Neural cell (in vitro differentiated cells): ENCODE results near the gene SLC7A1.

Experiments
- CTCF ChIP-seq: fragments of 450-650 bp; IDR thresholded peaks from 2 replicates; pipeline ENCODE4 v1.5.1; 2014; ENCODE audit warnings: antibody characterized with exemption, mild to moderate bottlenecking, moderate library complexity; ENCODE audit not compliant: poor library complexity, severe bottlenecking
- EP300 ChIP-seq: fragments of 450-650 bp; conservative IDR thresholded peaks from 2 replicates; pipeline ENCODE4 v1.6.1; 2014; ENCODE audit warnings: antibody characterized with exemption, mild to moderate bottlenecking, moderate library complexity; ENCODE audit not compliant: poor library complexity, severe bottlenecking
- EZH2 ChIP-seq: fragments of 200-600, 300-800 bp; shearing (Covaris generic), sonication (generic); IDR thresholded peaks from 2 replicates; pipeline ENCODE4 v1.6.1; 2014; ENCODE audit warnings: antibody characterized with exemption, low read length, borderline replicate concordance, mild to moderate bottlenecking; ENCODE audit not compliant: insufficient read depth, poor library complexity, severe bottlenecking
- MXI1 ChIP-seq: fragments of 450-650 bp; conservative IDR thresholded peaks from 2 replicates; pipeline ENCODE4 v1.6.1; 2014; ENCODE audit warnings: antibody characterized with exemption, mild to moderate bottlenecking; ENCODE audit not compliant: poor library complexity, severe bottlenecking
- POLR2AphosphoS5 ChIP-seq: IDR thresholded peaks from 2 replicates; pipeline ENCODE4 v1.6.1; 2012
- RAD21 ChIP-seq: fragments of 450-650 bp; conservative IDR thresholded peaks from 2 replicates; pipeline ENCODE4 v1.6.1; 2014; ENCODE audit warnings: antibody characterized with exemption, mild to moderate bottlenecking, moderate library complexity
- REST ChIP-seq: IDR thresholded peaks from 2 replicates; pipeline ENCODE4 v1.6.1; 2012; ENCODE audit warnings: borderline replicate concordance
- SMC3 ChIP-seq: fragments of 450-650 bp; conservative IDR thresholded peaks from 2 replicates; pipeline ENCODE4 v1.6.1; 2014; ENCODE audit warnings: antibody characterized with exemption, mild to moderate bottlenecking, moderate library complexity; ENCODE audit not compliant: poor library complexity
- TAF1 ChIP-seq: IDR thresholded peaks from 2 replicates; pipeline ENCODE4 v1.6.1; 2012; ENCODE audit warnings: low read depth

GRCh38 chr13:29491248-29491647 lies 104.2 kb downstream of the SLC7A1 start:
- no peak for TF ChIP-seq CTCF
- no peak for TF ChIP-seq MXI1
- no peak for TF ChIP-seq RAD21
- no peak for TF ChIP-seq EZH2
- TF ChIP-seq REST, result no peak
- no peak for TF ChIP-seq EP300
- no peak for TF ChIP-seq SMC3
- no peak for TF ChIP-seq POLR2AphosphoS5
- TF ChIP-seq TAF1, result no peak
